ENCODE results near the gene COL25A1.

Gene COL25A1

GRCh38 chr4:108834835-108835384 is 467.5 kb downstream of the COL25A1 start:
- H3K4me3 ChIP-seq (ENCODE audit: low read length): no peak overlapping the region
- no peaks in the 10 kb centered on the region for H3K9me3 ChIP-seq (ENCODE audit: control insufficient read depth, low read depth, low read length)
- H3K27me3 ChIP-seq (ENCODE audit: control insufficient read depth, insufficient read depth, low read length): no peaks in the 10 kb centered on the region
- no peak overlapping the region for H3K27ac ChIP-seq (ENCODE audit: low read length)
- H3K36me3 ChIP-seq (ENCODE audit: control insufficient read depth, low read depth, low read length): no peaks in the 10 kb centered on the region
- no peak overlapping the region for H3K9ac ChIP-seq (ENCODE audit: low read length)
- no peaks in the 10 kb centered on the region for H3K4me1 ChIP-seq (ENCODE audit: control insufficient read depth, low read depth, low read length)

DNA sequence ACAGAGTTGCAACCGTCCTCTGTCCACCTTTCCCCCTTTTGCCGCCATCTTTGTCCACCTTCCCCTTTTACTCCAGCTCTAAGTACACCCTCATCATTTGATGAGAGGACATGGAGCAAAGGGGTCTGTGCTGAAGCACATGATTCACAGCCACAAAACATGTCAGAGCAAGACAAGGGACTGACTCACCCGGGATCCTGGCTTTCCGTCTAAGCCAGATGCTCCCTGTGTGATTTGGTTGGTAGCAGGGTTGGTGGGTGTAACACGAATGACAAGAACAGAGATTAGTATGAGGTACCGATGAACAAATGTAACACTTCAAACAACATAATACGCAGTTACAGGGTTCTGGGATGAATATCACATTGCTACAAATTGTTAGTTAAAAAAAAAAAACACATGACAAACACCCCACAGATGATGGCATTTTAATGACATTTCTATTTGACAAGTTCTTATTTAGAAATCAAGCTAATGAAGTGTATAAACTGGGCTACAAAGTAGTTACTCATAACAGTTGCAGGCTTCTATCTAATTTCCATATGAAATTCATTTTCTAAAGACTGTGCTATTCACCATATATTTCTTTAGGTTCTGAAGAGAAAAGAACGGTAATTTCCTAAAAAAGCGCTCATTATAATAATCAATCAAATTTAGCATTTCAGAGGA is 468.2 kb downstream of the COL25A1 start:
- no peaks in the 10 kb centered on the region for H3K4me1 ChIP-seq (ENCODE audit: control insufficient read depth, low read depth, low read length)
- no peak overlapping the region for H3K4me3 ChIP-seq (ENCODE audit: low read length)
- no peaks in the 10 kb centered on the region for H3K27me3 ChIP-seq (ENCODE audit: control insufficient read depth, insufficient read depth, low read length)
- no peaks in the 10 kb centered on the region for H3K36me3 ChIP-seq (ENCODE audit: control insufficient read depth, low read depth, low read length)
- no peak overlapping the region for H3K27ac ChIP-seq (ENCODE audit: low read length)
- no peaks in the 10 kb centered on the region for H3K9me3 ChIP-seq (ENCODE audit: control insufficient read depth, low read depth, low read length)
- H3K9ac ChIP-seq (ENCODE audit: low read length): no peak overlapping the region

GRCh38 chr4:108833046-108833445 is 469.4 kb downstream of the COL25A1 start:
- no peaks in the 10 kb centered on the region for H3K4me1 ChIP-seq (ENCODE audit: control insufficient read depth, low read depth, low read length)
- H3K27ac ChIP-seq (ENCODE audit: low read length): no peak overlapping the region
- H3K9ac ChIP-seq (ENCODE audit: low read length): no peak overlapping the region
- no peak overlapping the region for H3K4me3 ChIP-seq (ENCODE audit: low read length)
- no peaks in the 10 kb centered on the region for H3K36me3 ChIP-seq (ENCODE audit: control insufficient read depth, low read depth, low read length)
- H3K9me3 ChIP-seq (ENCODE audit: control insufficient read depth, low read depth, low read length): no peaks in the 10 kb centered on the region
- H3K27me3 ChIP-seq (ENCODE audit: control insufficient read depth, insufficient read depth, low read length): no peaks in the 10 kb centered on the region

DNA sequence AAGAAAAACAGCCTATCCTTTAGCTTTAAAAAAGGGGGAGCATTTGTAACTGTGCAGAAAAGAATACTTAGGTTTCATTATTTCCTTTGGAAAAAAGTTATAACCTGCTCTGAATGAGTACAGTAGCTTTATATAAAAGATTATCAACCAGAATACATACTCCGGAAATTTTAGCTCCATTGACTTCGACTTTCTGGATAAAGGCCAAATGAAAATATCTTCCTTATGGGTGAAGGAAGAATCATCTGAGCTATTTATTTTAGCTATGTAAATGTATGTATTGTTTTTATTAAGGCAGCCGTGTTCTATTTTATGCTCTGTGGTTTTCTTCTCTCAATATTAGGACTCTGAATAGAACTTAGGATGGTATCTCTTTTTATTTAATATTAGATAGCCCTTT is 470.6 kb downstream of the COL25A1 start:
- Histone ChIP-seq H3K4me1 (ENCODE audit: control insufficient read depth, low read depth, low read length) (no peaks in the 10 kb centered on the region), H3K27me3 (ENCODE audit: control insufficient read depth, insufficient read depth, low read length) (no peaks in the 10 kb centered on the region), H3K9me3 (ENCODE audit: control insufficient read depth, low read depth, low read length) (no peaks in the 10 kb centered on the region), H3K4me3 (ENCODE audit: low read length) (no peak overlapping the region), H3K9ac (ENCODE audit: low read length) (no peak overlapping the region), H3K36me3 (ENCODE audit: control insufficient read depth, low read depth, low read length) (no peaks in the 10 kb centered on the region), H3K27ac (ENCODE audit: low read length) (no peak overlapping the region)

- H3K4me1 ChIP-seq (ENCODE audit: control insufficient read depth, low read depth, low read length): no peaks in the 10 kb centered on the region
- no peak overlapping the region for H3K9ac ChIP-seq (ENCODE audit: low read length)
- no peak overlapping the region for H3K27ac ChIP-seq (ENCODE audit: low read length)
- no peaks in the 10 kb centered on the region for H3K36me3 ChIP-seq (ENCODE audit: control insufficient read depth, low read depth, low read length)
- no peaks in the 10 kb centered on the region for H3K9me3 ChIP-seq (ENCODE audit: control insufficient read depth, low read depth, low read length)
- no peak overlapping the region for H3K4me3 ChIP-seq (ENCODE audit: low read length)
- no peaks in the 10 kb centered on the region for H3K27me3 ChIP-seq (ENCODE audit: control insufficient read depth, insufficient read depth, low read length)
These were observed 471.2 kb downstream of the COL25A1 start for GRCh38 chr4:108831291-108831690.

DNA sequence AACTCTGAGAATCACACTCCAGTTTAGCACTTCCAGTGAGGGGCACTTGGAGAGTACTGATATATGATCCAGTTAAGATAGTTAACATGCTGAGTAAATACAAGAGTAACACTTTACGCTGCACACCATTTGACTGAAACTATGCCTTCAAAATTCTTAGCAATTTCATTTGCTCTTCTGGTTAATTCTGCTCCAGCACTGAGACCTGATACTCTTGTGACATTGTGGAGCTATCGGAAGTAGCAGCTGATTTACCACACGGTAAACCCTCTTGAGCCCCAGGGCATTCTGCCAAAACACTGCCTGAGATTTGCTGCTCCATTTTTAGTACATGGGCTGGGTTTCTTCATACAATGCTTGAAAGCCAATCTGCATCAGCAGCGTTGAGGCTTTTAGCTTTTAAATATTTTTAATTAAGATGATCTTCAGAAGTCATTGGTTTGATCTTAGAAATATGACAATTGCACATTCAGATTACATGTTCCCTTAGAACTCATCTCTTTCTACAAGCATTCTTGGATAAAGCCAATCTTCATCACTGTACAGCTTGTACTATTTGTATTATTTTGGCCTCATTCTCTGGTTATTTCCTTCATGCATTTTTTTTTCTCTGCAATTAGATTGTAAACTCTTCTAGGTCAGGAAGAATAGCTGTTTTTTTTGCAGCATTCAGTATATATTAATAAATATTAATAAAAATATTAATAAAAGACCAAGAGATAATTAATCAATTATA is 471.8 kb downstream of the COL25A1 start:
- Histone ChIP-seq H3K36me3 (ENCODE audit: control insufficient read depth, low read depth, low read length) (no peaks in the 10 kb centered on the region), H3K4me3 (ENCODE audit: low read length) (no peak overlapping the region), H3K9ac (ENCODE audit: low read length) (no peak overlapping the region), H3K9me3 (ENCODE audit: control insufficient read depth, low read depth, low read length) (no peaks in the 10 kb centered on the region), H3K27me3 (ENCODE audit: control insufficient read depth, insufficient read depth, low read length) (no peaks in the 10 kb centered on the region), H3K4me1 (ENCODE audit: control insufficient read depth, low read depth, low read length) (no peaks in the 10 kb centered on the region), H3K27ac (ENCODE audit: low read length) (no peak overlapping the region)

GRCh38 chr4:108829966-108830492 is 472.4 kb downstream of the COL25A1 start:
- H3K9ac ChIP-seq (ENCODE audit: low read length): no peak overlapping the region
- no peaks in the 10 kb centered on the region for H3K36me3 ChIP-seq (ENCODE audit: control insufficient read depth, low read depth, low read length)
- H3K9me3 ChIP-seq (ENCODE audit: control insufficient read depth, low read depth, low read length): no peaks in the 10 kb centered on the region
- H3K27ac ChIP-seq (ENCODE audit: low read length): no peak overlapping the region
- no peak overlapping the region for H3K4me3 ChIP-seq (ENCODE audit: low read length)
- H3K4me1 ChIP-seq (ENCODE audit: control insufficient read depth, low read depth, low read length): no peaks in the 10 kb centered on the region
- H3K27me3 ChIP-seq (ENCODE audit: control insufficient read depth, insufficient read depth, low read length): no peaks in the 10 kb centered on the region

- Histone ChIP-seq H3K9ac (ENCODE audit: low read length) (no peak overlapping the region), H3K9me3 (ENCODE audit: control insufficient read depth, low read depth, low read length) (no peaks in the 10 kb centered on the region), H3K4me3 (ENCODE audit: low read length) (no peak overlapping the region), H3K27me3 (ENCODE audit: control insufficient read depth, insufficient read depth, low read length) (no peaks in the 10 kb centered on the region), H3K4me1 (ENCODE audit: control insufficient read depth, low read depth, low read length) (no peaks in the 10 kb centered on the region), H3K36me3 (ENCODE audit: control insufficient read depth, low read depth, low read length) (no peaks in the 10 kb centered on the region), H3K27ac (ENCODE audit: low read length) (no peak overlapping the region)
These were observed 473.8 kb downstream of the COL25A1 start for GRCh38 chr4:108828620-108829019.

GRCh38 chr4:108825737-108826136 is 476.7 kb downstream of the COL25A1 start:
- H3K27ac ChIP-seq (ENCODE audit: low read length): no peak overlapping the region
- no peaks in the 10 kb centered on the region for H3K27me3 ChIP-seq (ENCODE audit: control insufficient read depth, insufficient read depth, low read length)
- H3K4me3 ChIP-seq (ENCODE audit: low read length): no peak overlapping the region
- H3K9ac ChIP-seq (ENCODE audit: low read length): no peak overlapping the region
- no peaks in the 10 kb centered on the region for H3K9me3 ChIP-seq (ENCODE audit: control insufficient read depth, low read depth, low read length)
- no peaks in the 10 kb centered on the region for H3K4me1 ChIP-seq (ENCODE audit: control insufficient read depth, low read depth, low read length)
- H3K36me3 ChIP-seq (ENCODE audit: control insufficient read depth, low read depth, low read length): no peaks in the 10 kb centered on the region

GRCh38 chr4:108821351-108821930 is 481.0 kb downstream of the COL25A1 start:
- no peaks in the 10 kb centered on the region for H3K9me3 ChIP-seq (ENCODE audit: control insufficient read depth, low read depth, low read length)
- no peak overlapping the region for H3K27ac ChIP-seq (ENCODE audit: low read length)
- H3K9ac ChIP-seq (ENCODE audit: low read length): no peak overlapping the region
- H3K4me1 ChIP-seq (ENCODE audit: control insufficient read depth, low read depth, low read length): no peaks in the 10 kb centered on the region
- no peaks in the 10 kb centered on the region for H3K27me3 ChIP-seq (ENCODE audit: control insufficient read depth, insufficient read depth, low read length)
- H3K36me3 ChIP-seq (ENCODE audit: control insufficient read depth, low read depth, low read length): no peaks in the 10 kb centered on the region
- no peak overlapping the region for H3K4me3 ChIP-seq (ENCODE audit: low read length)

DNA sequence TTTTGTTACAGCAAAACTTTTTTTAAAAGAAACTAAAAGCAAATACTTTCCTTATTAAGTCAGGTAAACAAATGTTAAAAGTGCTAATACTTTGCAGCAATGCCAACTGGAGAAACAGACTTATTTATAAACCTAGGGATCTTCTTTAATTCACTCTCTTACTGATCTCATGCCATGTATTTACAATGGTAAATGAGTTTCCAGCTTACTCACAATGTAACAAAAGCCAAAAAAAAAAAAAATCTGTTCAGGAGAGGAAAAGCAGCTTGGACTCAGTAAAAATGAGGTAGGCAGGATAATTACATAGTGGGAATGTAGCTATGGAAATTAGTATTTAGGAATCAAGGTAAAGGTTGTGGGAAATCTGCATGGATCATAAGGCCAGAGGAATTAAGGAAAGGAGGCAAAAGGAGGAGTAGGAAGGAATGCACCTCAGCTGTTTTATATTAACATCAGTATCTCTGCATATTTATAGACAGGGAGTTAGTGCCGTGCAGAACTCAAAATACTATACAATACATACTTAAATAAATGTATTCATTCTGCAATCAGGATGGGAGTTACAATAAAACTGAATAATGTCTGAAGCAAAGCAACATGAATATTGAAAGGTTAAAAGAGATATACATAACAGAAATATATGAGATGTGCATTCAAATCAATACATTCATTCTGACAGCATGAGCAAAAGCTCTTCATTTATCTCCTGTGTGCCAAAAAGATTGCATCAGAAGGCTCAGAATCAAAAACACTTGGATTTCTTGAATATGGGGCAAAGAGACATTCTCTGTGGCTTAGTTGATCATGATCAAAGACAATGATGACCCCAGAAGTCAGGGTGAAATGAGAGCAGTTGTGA is 481.7 kb downstream of the COL25A1 start:
- H3K36me3 ChIP-seq (ENCODE audit: control insufficient read depth, low read depth, low read length): no peaks in the 10 kb centered on the region

More for the DNA sequence above, 481.7 kb downstream of the COL25A1 start:
- Histone ChIP-seq H3K4me3 (ENCODE audit: low read length) (no peak overlapping the region), H3K9me3 (ENCODE audit: control insufficient read depth, low read depth, low read length) (no peaks in the 10 kb centered on the region), H3K9ac (ENCODE audit: low read length) (no peak overlapping the region), H3K4me1 (ENCODE audit: control insufficient read depth, low read depth, low read length) (no peaks in the 10 kb centered on the region), H3K27ac (ENCODE audit: low read length) (no peak overlapping the region), H3K27me3 (ENCODE audit: control insufficient read depth, insufficient read depth, low read length) (no peaks in the 10 kb centered on the region)
